GM06990 (cell line): ENCODE results near the gene KRT6A.

Experiments used
- DNase-seq: peaks from one replicate; pipeline ENCODE4 v3.0.0-alpha.2; 2011; ENCODE audit not compliant: insufficient read length; ENCODE audit errors: extremely low read depth
- H3K27me3 ChIP-seq: replicated peaks from 2 replicates; pipeline ENCODE4 v1.6.0; 2011; ENCODE audit warnings: low read length; ENCODE audit not compliant: control insufficient read depth, insufficient read depth
- H3K36me3 ChIP-seq: 2 replicates; pipeline ENCODE4 v1.5.1; 2011; ENCODE audit warnings: low read length; ENCODE audit not compliant: control insufficient read depth, insufficient read depth
- H3K4me3 ChIP-seq: replicated peaks from 2 replicates; pipeline ENCODE4 v1.5.1; 2011; ENCODE audit warnings: low read depth, mild to moderate bottlenecking, control low read depth, low read length
- TF ChIP-seq, protein P1 (sequence below): IDR thresholded peaks from 2 replicates; pipeline ENCODE4 v1.5.1; 2011; ENCODE audit warnings: low read length, control low read depth, mild to moderate bottlenecking, inconsistent platforms; ENCODE audit not compliant: insufficient read depth, poor library complexity, severe bottlenecking

KRT6A gene

DNA sequence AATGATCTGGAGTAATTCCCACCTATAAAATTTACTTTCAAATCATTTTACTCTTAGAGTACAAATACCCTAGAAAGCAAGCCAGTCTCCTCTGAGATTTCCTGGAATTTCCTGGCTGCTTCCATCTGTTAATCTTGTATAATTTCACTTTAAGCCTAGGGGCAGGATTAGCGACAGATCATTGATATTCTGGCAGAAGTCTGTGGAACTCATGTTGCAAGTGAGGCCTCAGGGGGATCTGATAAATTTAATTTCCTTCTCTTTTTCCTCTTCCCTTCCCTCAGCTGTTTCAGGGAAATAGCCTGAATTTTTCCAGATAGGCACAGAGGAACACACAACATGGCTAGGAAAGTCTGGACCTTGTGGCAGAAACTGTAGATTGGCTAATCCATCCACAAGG, 5.9 kb upstream of the KRT6A start:
- H3K36me3 ChIP-seq = no peaks in the 10 kb centered on the region
- H3K4me3 ChIP-seq = no peak overlapping the region
- H3K27me3 ChIP-seq = peaks cover 2% of the 10 kb centered on the region
- TF ChIP-seq, protein P1, sequence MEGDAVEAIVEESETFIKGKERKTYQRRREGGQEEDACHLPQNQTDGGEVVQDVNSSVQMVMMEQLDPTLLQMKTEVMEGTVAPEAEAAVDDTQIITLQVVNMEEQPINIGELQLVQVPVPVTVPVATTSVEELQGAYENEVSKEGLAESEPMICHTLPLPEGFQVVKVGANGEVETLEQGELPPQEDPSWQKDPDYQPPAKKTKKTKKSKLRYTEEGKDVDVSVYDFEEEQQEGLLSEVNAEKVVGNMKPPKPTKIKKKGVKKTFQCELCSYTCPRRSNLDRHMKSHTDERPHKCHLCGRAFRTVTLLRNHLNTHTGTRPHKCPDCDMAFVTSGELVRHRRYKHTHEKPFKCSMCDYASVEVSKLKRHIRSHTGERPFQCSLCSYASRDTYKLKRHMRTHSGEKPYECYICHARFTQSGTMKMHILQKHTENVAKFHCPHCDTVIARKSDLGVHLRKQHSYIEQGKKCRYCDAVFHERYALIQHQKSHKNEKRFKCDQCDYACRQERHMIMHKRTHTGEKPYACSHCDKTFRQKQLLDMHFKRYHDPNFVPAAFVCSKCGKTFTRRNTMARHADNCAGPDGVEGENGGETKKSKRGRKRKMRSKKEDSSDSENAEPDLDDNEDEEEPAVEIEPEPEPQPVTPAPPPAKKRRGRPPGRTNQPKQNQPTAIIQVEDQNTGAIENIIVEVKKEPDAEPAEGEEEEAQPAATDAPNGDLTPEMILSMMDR = no peak
- DNase-seq = no peak

- no peak for DNase-seq
- Histone ChIP-seq H3K4me3 (no peak overlapping the region), H3K27me3 (peaks cover 2% of the 10 kb centered on the region), H3K36me3 (no peaks in the 10 kb centered on the region)
- TF ChIP-seq, protein P1 = no peak
These were observed 4.9 kb upstream of the KRT6A start for GRCh38 chr12:52497975-52498374.

GRCh38 chr12:52496590-52497071, 3.6 kb upstream of the KRT6A start:
- H3K36me3 ChIP-seq = no peaks in the 10 kb centered on the region
- TF ChIP-seq, protein P1 = no peak
- no peak overlapping the region for H3K4me3 ChIP-seq
- H3K27me3 ChIP-seq = peaks cover 2% of the 10 kb centered on the region
- no peak for DNase-seq

DNA sequence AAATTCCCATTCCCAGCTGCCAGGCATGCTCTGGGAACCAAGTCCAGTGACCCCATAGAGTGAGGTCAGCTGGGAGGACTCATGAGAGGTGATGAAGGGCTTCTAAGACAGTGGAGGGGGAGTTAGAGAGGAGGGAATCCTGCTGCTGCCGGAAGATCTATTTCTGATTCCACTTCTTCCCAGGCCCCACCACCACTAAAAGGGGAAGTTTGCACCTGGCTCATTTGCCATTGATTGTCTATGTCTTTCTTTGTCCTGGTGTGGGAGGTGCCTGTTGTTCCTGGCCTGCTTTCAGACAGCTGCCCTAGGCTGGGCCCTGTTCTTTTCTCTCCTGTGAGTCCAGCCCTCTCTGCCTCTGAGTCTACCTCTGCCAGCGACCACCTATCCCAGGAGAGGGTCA, 3.0 kb upstream of the KRT6A start:
- Histone ChIP-seq H3K4me3 (no peak overlapping the region), H3K36me3 (no peaks in the 10 kb centered on the region), H3K27me3 (peaks cover 2% of the 10 kb centered on the region)
- TF ChIP-seq, protein P1 = no peak
- no peak for DNase-seq

DNA sequence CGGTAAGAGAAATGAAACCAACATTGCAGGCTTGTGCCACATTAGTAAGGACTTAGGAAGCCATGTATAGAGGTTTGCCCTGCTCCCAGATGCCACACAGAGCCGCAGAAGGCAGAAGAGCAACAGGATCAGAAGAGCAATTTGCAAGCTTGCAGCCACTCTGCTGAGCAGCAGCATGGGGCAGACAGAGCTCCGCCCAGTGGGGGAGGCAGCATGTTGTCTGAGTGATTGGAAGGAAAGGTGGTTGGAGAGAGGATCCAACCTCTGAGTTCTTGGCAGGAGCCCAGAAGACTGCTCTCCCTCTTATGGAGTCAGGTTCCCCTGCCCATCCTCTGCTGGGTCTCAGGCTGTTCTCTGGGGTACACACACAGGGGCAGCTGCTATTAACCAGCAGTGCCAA, 2.3 kb upstream of the KRT6A start:
- Histone ChIP-seq H3K36me3 (no peaks in the 10 kb centered on the region), H3K27me3 (peaks cover 2% of the 10 kb centered on the region), H3K4me3 (no peak overlapping the region)
- DNase-seq = no peak
- TF ChIP-seq, protein P1 = no peak

GRCh38 chr12:52494518-52494917, 1.5 kb upstream of the KRT6A start:
- no peak overlapping the region for H3K4me3 ChIP-seq
- no peaks in the 10 kb centered on the region for H3K36me3 ChIP-seq
- H3K27me3 ChIP-seq = peaks cover 2% of the 10 kb centered on the region
- DNase-seq = no peak
- TF ChIP-seq, protein P1 = no peak
